GM18873 (cell line): ENCODE measurements around the gene CLEC16A.

Experiments used
- ATAC-seq: cut with Tn5 transposase; IDR thresholded peaks from one replicate; pipeline ENCODE4 v1.9.1; 2021; ENCODE audit warnings: mild to moderate bottlenecking, moderate library complexity, moderate number of reproducible peaks; ENCODE audit not compliant: unreplicated experiment, low FRiP score

CLEC16A gene

DNA sequence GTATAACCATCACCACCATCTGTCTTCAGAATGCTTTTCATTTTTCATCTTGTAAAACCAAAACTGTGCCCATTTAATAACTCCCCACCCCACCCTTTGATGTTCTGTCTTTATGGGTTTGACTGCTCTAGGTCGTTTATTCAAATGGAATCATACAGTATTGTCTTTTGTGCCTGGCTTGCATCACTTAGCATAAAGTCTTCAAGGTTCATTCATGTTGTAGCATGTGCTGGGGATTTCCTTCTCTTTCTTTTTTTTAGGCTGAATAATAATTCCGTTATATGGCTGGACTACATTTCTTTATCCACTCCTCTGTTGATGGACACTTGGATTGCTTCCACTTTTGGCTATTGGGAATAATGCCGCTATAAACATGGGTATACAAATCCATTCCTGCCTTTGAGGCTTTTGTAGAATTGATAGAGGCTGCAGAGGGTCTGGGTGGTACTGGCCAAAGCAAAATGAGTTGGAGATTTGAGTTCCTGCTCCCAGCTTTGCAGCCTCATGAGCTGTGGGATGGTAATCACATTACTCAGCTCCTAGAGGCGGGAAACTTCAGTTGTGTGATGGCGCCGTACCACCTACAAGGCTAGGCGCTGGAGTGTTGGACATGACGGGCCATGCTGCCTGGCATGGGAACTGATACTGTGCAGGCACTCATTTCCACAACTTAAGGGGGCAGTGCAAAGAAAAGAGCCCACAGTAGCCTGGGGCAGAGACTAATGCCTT is 64.8 kb downstream of the CLEC16A start:
- ATAC-seq, result no peak

DNA sequence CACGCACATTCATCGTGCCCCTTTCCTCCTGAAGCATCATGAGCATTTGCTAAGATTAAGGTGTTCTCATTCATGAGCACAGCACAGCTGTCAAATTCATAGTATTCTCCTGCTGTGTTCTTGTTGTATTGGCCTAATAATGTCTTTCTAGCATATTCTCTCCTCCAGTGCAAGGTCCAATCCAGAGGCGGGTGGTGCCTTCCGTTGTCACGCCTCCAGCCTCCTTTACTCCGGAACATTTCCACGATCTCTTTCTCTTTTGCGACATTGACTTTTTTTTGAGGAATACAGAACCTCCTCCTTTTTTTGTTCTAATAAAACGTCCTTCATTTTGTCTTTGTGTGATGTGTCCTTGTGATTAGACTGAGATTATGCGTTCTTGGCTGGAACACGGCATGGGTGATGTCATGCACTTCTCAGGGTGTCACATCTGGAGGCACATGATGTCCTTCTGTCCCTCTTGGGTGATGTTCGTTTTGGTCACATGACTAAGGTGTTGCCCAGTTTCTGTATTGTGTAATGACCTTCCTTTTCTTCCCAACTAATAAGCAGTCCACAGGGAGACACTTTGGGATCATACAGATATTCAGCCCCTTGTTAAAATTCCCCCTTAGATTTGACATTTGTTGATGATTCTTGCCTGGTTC is 66.3 kb downstream of the CLEC16A start:
- ATAC-seq, result no peak

- ATAC-seq, result no peak
Measured at GRCh38 chr16:11011326-11011725, 67.0 kb downstream of the CLEC16A start.

DNA sequence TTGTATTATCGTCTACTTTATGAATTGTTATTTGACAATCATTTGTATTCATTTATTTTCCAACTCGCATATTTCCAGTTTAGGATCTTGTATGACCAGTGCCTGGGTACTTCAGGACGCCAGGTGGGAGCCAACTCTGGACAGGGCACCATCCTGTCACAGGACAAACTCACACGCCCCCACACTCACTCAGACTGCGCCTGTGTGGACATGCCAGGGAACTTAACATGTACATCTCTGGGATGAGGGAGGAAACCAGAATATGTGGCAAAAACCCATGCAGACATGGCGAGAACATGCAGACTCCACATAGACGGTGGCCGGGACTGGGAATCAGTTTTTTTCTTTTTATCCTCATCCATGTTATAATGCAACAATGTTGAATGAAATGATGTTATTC is 68.5 kb downstream of the CLEC16A start:
- no peak for ATAC-seq

GRCh38 chr16:11014136-11014535 is 69.8 kb downstream of the CLEC16A start:
- ATAC-seq, result no peak

- no peak for ATAC-seq
Measured at GRCh38 chr16:11015076-11015475, 70.7 kb downstream of the CLEC16A start.

GRCh38 chr16:11015607-11016006 is 71.2 kb downstream of the CLEC16A start:
- no peak for ATAC-seq

DNA sequence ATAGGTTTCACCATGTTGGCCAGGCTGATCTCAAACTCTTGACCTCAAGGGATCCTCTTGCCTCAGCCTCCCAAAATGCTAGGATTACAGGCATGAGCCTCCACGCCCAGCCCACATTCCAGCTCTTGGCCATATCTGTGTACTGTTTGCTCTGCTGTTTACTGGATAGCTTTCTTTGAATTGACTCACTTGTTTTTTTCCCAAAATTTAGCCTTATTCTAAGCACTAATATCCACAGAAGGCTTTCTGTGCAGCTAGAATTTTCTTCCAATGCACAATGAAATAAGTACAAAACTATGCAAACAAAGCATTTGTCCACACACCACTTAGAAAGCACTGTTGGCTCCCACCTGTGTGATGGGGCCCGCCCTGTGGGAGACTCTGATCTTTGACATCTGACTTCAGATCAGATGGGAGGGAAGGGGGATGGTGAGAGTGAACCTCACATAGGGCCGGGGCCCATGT is 72.2 kb downstream of the CLEC16A start:
- no peak for ATAC-seq

DNA sequence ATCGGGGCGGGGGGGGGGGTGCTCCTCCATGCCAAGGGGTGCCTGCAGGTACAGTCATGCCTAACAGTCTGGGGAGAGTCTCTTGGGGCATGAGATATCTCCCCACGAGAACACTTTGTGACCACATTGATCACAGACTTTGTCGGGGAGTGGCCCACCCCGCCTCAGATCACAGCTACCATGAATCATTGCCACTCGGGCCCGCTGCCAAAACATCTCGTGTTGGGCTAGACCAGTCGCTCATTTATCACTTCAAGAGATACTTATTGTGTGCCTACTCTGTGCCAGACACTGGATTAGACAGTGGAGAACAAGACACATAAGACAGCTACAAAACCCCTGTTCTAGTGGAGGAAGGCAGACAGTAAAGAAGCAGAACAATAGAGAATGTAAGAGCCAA is 72.6 kb downstream of the CLEC16A start:
- ATAC-seq, result no peak

- ATAC-seq, result no peak
Measured at GRCh38 chr16:11017499-11017898, 73.1 kb downstream of the CLEC16A start.

DNA sequence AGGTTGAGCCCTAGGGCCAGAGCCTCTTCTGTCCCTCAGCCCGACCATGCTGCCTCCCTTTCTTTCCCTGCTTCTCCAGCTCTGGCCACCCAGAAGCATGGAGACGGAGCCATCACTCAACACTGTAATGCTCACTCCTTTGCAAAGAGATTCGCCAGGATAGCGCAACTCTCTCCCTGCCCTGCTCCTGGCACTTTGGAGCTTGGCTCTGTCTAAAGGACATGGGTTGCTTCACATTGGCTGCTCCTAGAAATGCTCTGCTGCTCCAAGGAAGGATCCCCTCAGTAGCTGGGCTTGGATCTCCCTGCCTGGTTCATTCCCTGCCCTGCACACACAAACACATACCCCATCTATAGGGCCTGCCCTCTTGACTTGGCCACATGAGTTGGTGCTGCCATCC is 76.0 kb downstream of the CLEC16A start:
- ATAC-seq, result no peak

DNA sequence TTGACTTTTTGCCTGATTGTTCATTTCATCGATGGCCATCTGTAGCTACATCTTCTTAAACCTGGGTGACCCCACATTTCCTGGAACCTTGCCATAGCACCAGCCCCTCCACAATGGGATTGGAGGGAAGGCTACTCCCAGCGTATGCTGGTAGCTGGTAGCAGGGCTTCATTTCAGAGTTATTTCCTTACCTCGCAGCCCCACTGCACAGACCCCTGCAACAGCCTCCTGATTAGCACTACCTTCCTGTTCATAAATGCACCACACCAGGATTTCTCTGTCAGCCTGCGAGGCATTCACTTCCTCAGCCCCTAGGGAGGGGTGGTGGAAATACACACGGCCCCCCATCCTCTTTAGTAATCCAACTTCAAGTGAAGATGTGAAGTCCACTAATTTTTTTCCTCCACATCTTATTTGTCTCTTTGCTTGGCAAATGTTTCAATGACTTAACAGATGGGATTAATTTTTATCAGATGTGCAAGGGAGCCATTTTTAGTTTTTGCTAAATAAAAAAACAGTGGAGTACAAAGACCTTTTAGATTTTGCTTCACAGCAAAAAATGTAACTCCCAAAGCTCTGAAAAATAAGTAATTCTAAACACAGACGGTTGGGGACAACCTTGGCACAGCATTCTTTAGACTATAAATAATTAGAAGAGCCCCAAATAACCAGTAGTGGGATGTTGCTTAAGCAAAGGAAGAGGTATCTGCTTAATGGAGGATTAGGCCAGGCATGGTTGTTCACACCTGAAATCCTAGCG is 76.6 kb downstream of the CLEC16A start:
- ATAC-seq, result no peak

- no peak for ATAC-seq
Measured at GRCh38 chr16:11022002-11022401, 77.6 kb downstream of the CLEC16A start.

- ATAC-seq, result no peak
Measured at GRCh38 chr16:11023262-11024039, 79.1 kb downstream of the CLEC16A start.

DNA sequence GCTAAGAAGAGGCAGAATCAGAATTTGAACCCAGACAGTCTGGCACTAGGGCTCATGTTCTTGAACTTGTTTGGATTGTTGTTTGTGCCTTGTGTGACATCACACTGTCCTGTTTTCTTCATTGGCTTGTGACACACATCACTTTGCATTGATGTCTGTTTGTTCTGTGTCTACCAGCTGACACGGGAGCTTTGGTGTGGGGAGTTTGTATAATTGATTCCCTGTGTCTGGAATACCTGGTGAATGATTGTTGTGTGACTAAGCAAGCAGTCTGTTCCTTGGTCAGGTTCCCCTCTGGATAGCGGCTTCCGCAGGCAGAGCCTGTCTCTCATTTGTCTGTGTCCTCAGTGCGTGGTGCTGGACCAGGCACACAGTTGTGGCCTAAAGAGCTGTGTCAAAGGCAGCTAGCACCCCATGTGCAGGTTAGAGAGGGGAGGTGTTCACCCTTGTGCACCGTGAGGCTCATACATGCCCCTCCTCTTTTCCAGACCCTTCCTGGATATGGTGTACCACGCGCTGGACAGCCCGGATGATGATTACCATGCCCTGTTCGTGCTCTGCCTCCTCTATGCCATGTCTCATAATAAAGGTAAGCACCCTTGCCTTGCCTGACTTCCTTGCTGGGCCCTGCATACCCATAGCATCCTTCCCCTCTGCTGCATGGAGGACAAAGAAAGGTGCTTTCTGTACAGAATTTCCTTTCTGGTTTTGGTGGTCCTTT is 80.1 kb downstream of the CLEC16A start:
- no peak for ATAC-seq

DNA sequence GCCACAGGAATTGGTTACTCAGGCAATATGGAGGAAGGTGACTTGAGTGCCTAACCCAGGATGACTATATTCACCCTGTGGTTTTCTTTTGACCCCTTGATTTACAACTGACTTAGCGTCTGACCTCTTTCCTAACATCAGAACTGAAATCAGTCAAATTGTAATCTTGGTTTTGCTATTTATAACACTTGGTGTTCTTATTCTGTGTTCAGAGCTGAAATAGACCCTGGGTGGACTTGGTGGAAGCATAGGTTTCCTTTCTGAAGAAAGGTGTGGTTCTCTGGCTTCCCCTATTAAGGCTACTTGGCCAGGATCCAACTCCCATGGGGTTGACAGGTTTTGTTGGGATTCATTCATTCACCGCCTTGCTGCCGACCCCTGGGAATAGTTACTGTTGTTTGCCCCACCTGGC is 80.8 kb downstream of the CLEC16A start:
- no peak for ATAC-seq

GRCh38 chr16:11029948-11030347 is 85.6 kb downstream of the CLEC16A start:
- ATAC-seq, result no peak

GRCh38 chr16:11030990-11031510 is 86.7 kb downstream of the CLEC16A start:
- no peak for ATAC-seq

- no peak for ATAC-seq
Measured at GRCh38 chr16:11032000-11032921, 87.9 kb downstream of the CLEC16A start.
